Activated CD8-positive, alpha-beta memory T cell treated with anti-CD3 and anti-CD28 coated beads, Interleukin-2, amount 50 U/mL, for 24 hours (primary cell): Measurements from ENCODE around the gene ARL14EP.

Source experiments
- DNase-seq: peaks from one replicate; pipeline ENCODE4 v3.0.0-alpha.2; 2020; ENCODE audit errors: extremely low read depth

The ARL14EP gene

DNA sequence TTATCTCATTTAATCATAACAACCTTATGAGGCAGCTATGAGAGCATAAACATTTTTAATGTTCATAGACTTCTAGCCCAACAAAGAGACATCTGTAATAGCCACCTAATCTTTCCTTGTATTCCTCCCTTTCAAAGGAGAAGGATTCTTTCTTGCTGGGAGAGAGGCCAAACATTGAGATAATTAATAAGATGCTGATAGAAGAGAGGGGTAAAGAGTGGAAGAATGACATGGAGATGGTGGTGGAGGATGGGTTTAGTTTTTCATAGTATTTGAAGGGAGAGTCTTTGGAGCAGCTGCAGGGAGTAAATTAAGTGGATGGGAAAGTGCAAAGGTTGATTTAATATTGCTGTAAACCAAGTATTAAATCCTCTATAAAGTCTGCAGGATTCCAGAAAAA, 57.9 kb downstream of the ARL14EP start:
- DNase-seq: no peak

DNA sequence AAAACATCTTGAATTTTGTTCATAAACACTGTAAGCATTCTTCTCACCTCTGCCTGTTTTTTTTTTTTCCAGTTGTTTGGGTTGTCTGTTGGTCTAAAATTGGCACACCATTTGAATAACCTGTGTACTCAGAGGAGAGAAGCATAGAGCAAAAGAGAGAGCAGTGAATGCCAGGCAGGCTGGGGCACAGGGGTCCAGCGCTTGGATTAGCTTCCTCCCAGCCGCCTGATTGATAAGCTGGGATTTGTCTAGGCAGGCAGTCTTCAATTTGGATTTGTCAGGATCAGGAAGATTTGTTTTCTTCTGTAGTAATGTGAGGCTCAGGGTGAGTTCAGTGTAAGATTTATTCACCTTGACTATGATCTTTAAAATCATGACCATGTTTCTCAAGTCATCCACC, 59.0 kb downstream of the ARL14EP start:
- DNase-seq: no peak
